Neural cell (in vitro differentiated cells): ENCODE measurements around the gene LRRTM2.

ENCODE experiments used
- CTCF ChIP-seq: fragments of 450-650 bp; IDR thresholded peaks from 2 replicates; pipeline ENCODE4 v1.5.1; 2014; ENCODE audit warnings: antibody characterized with exemption, mild to moderate bottlenecking, moderate library complexity; ENCODE audit not compliant: poor library complexity, severe bottlenecking
- EP300 ChIP-seq: fragments of 450-650 bp; conservative IDR thresholded peaks from 2 replicates; pipeline ENCODE4 v1.6.1; 2014; ENCODE audit warnings: antibody characterized with exemption, mild to moderate bottlenecking, moderate library complexity; ENCODE audit not compliant: poor library complexity, severe bottlenecking
- EZH2 ChIP-seq: fragments of 200-600, 300-800 bp; shearing (Covaris generic), sonication (generic); IDR thresholded peaks from 2 replicates; pipeline ENCODE4 v1.6.1; 2014; ENCODE audit warnings: antibody characterized with exemption, low read length, borderline replicate concordance, mild to moderate bottlenecking; ENCODE audit not compliant: insufficient read depth, poor library complexity, severe bottlenecking
- MXI1 ChIP-seq: fragments of 450-650 bp; conservative IDR thresholded peaks from 2 replicates; pipeline ENCODE4 v1.6.1; 2014; ENCODE audit warnings: antibody characterized with exemption, mild to moderate bottlenecking; ENCODE audit not compliant: poor library complexity, severe bottlenecking
- POLR2AphosphoS5 ChIP-seq: IDR thresholded peaks from 2 replicates; pipeline ENCODE4 v1.6.1; 2012
- RAD21 ChIP-seq: fragments of 450-650 bp; conservative IDR thresholded peaks from 2 replicates; pipeline ENCODE4 v1.6.1; 2014; ENCODE audit warnings: antibody characterized with exemption, mild to moderate bottlenecking, moderate library complexity

DNA sequence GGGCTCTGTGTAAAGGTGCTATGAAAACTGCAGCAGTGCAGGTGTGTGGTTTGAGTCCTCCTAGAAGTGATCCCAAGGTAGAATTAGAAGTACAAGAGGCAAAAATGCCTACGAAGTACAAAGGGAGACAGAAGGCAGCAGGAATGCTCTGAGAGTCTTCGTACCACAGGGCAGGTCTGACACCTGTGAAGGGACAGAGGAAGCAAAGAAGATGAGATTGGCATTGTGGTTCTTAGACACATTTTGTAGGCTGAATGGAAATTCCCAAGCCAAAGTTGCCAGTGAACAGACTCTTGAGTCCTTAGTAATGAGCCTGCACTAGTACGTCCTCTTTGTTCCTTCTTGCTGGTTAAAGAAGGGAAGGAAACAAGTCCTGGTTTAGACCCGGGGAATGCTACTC, 1.7 kb upstream of the LRRTM2 start:
- TF ChIP-seq CTCF (no peak), POLR2AphosphoS5 (no peak), RAD21 (no peak), MXI1 (no peak), EP300 (no peak), EZH2 (no peak)
